Motor neuron (in vitro differentiated cells): ENCODE results near the gene DIPK1B. TPM values are rescaled to one million over a fixed set of nuclear protein-coding genes. Genes with fewer than 3 reads are reported as not detected.

ENCODE experiments used
- ATAC-seq, 8 experiments: fragments of 200-7000 bp; cut with Tn5 transposase; replicated peaks in 6 of 8; 2 replicates each; pipeline ENCODE4 v1.8.0; 2021; ENCODE audit warnings: mild to moderate bottlenecking in 8 of 8, moderate library complexity in 8 of 8
- H3K27ac ChIP-seq, 2 donors: fragments of 250-450 bp; sonication (Bioruptor Pico); 2 replicates each; pipeline ENCODE4 v1.9.0; 2021; ENCODE audit warnings: antibody characterized with exemption in 2 of 2, mild to moderate bottlenecking in 2 of 2, moderate library complexity in 1 of 2
- H3K4me1 ChIP-seq, 2 donors: fragments of 250-450 bp; sonication (Bioruptor Pico); replicated peaks in 1 of 2; 2 replicates each; pipeline ENCODE4 v1.6.1; 2021; ENCODE audit warnings: antibody characterized with exemption in 2 of 2, mild to moderate bottlenecking in 2 of 2, moderate library complexity in 1 of 2
- H3K4me3 ChIP-seq, 5 donors: fragments of 250-450 bp; sonication (Bioruptor Pico); 2 replicates each; pipeline ENCODE4 v1.9.0; 2021; ENCODE audit warnings: antibody characterized with exemption in 5 of 5, mild to moderate bottlenecking in 5 of 5, moderate library complexity in 4 of 5
- WGBS, 10 experiments: fragments of 450-650 bp; shearing (Covaris generic); methylation state at CpG; one replicate each; pipeline ENCODE4 v1.0.0; 2022; 5-methylcytosine and 5-hydroxymethylcytosine counted together
- in situ Hi-C, 9 experiments: fragments of 400-800 bp; cut with MboI; loops; one replicate each; pipeline ENCODE4 v1.15.0; 2021; ENCODE audit warnings: low sequenced_read_pairs in 9 of 9, low pct_unique_long_range_greater_than_20kb in 2 of 9; ENCODE audit not compliant: unreplicated experiment in 9 of 9
- total RNA-seq, 8 experiments: library from RNA; unstranded; fragments of 300-600 nt; gene quantifications; 2 replicates each; pipeline versions ENCODE4 v1.2.3 to v1.2.4, GENCODE V29; 2022

Gene DIPK1B
- total RNA-seq, 8 experiments from 2014 or later: 0.92 to 44.3 (median 27.8) TPM

GRCh38 chr9:136734837-136735496, 22.6 kb downstream of the DIPK1B start:
- 0 to 93% (median 69%) methylated on average over 1 to 9 of the region's 12 CpGs; no CpG with 5 or more reads in 2 of the 10 experiments for WGBS, 10 experiments
- H3K4me1 ChIP-seq: no peaks in the 10 kb centered on the region
- peak in 3 of 8 experiments; percentile 2 to 22 (median 8) for ATAC-seq
- no peak overlapping the region for H3K27ac ChIP-seq
- no peak overlapping the region for H3K4me3 ChIP-seq
- in situ Hi-C loops: no loop called here

GRCh38 chr9:136735812-136736480, 23.6 kb downstream of the DIPK1B start:
- ATAC-seq: peak in 2 of 8 experiments; percentile 19 to 20
- Histone ChIP-seq H3K4me3 (no peak overlapping the region), H3K4me1 (peaks cover 2% of the 10 kb centered on the region in 2 donors), H3K27ac (no peak overlapping the region)
- in situ Hi-C loops: no loop called here
- 60% methylated on average over 7 of the region's 21 CpGs; no CpG with 5 or more reads in 9 of the 10 experiments for WGBS, 10 experiments

GRCh38 chr9:136738960-136739359, 26.6 kb downstream of the DIPK1B start:
- no peak for ATAC-seq
- WGBS, 10 experiments: 40 to 92% (median 80%) methylated on average over 1 to 9 of the region's 20 CpGs; no CpG with 5 or more reads in 7 of the 10 experiments
- H3K4me1 ChIP-seq: peaks cover 7 to 22% of the 10 kb centered on the region in 2 donors
- H3K4me3 ChIP-seq: no peak overlapping the region
- H3K27ac ChIP-seq: no peak overlapping the region
- in situ Hi-C loops: no loop called here

- in situ Hi-C loops: no loop called here
- Histone ChIP-seq H3K4me1 (peaks cover 7 to 22% of the 10 kb centered on the region in 2 donors), H3K4me3 (no peak overlapping the region), H3K27ac (no peak overlapping the region)
- WGBS, 10 experiments: 31 to 100% (median 60%) methylated on average over 1 to 12 of the region's 23 CpGs; no CpG with 5 or more reads in 2 of the 10 experiments
- ATAC-seq: no peak
Observed at GRCh38 chr9:136739509-136739908, 27.1 kb downstream of the DIPK1B start.

GRCh38 chr9:136740069-136740468, 27.7 kb downstream of the DIPK1B start:
- WGBS, 10 experiments: 93 to 100% methylated on average over 1 to 3 of the region's 11 CpGs; no CpG with 5 or more reads in 8 of the 10 experiments
- no peak overlapping the region for H3K27ac ChIP-seq

GRCh38 chr9:136740491-136740890, 28.1 kb downstream of the DIPK1B start:
- no CpG with 5 or more reads among the region's 16 CpGs for WGBS, 10 experiments
- H3K4me1 ChIP-seq: peaks cover 7 to 22% of the 10 kb centered on the region in 2 donors
- no peak overlapping the region for H3K4me3 ChIP-seq
- in situ Hi-C loops: no loop called here
- peak in 3 of 8 experiments; percentile 0 to 12 (median 1) for ATAC-seq
- no peak overlapping the region for H3K27ac ChIP-seq

More at GRCh38 chr9:136740069-136740468, 27.7 kb downstream of the DIPK1B start:
- ATAC-seq: no peak
- H3K4me1 ChIP-seq: peaks cover 7 to 22% of the 10 kb centered on the region in 2 donors
- no peak overlapping the region for H3K4me3 ChIP-seq
- in situ Hi-C loops: no loop called here

GRCh38 chr9:136740971-136741882, 28.9 kb downstream of the DIPK1B start:
- no peak overlapping the region for H3K4me3 ChIP-seq
- no peak overlapping the region for H3K27ac ChIP-seq
- peaks cover 7 to 22% of the 10 kb centered on the region in 2 donors for H3K4me1 ChIP-seq
- ATAC-seq: peak; percentile 18 to 71 (median 58)
- in situ Hi-C loops: no loop called here
- WGBS, 10 experiments: 0 to 92% (median 26%) methylated on average over 1 to 8 of the region's 37 CpGs; no CpG with 5 or more reads in 6 of the 10 experiments

- Histone ChIP-seq H3K27ac (no peak overlapping the region), H3K4me1 (peaks cover 7 to 22% of the 10 kb centered on the region in 2 donors), H3K4me3 (no peak overlapping the region)
- ATAC-seq: peak; percentile 18 to 49 (median 32)
- 33 to 78% (median 60%) methylated on average over 1 to 3 of the region's 32 CpGs; no CpG with 5 or more reads in 7 of the 10 experiments for WGBS, 10 experiments
- in situ Hi-C loops: no loop called here
Observed at GRCh38 chr9:136741883-136742571, 29.7 kb downstream of the DIPK1B start.

GRCh38 chr9:136742591-136743391, 30.4 kb downstream of the DIPK1B start, which contains the start of gene LCN10:
TSS of gene LCN10 (minus strand) at chr9:136742940. CDS start at chr9:136742903, 37 bp downstream.
- 0 to 20% methylated on average over 1 to 2 of the region's 25 CpGs; no CpG with 5 or more reads in 8 of the 10 experiments for WGBS, 10 experiments
- H3K4me3 ChIP-seq: no peak within 1 kb of the TSS
- peak; percentile 11 to 71 (median 26) for ATAC-seq

GRCh38 chr9:136743639-136744211, 31.4 kb downstream of the DIPK1B start:
- H3K27ac ChIP-seq: no peak overlapping the region
- in situ Hi-C loops: no loop called here
- no peak overlapping the region for H3K4me3 ChIP-seq
- WGBS, 10 experiments: 83% methylated on average over 1 of the region's 16 CpGs; no CpG with 5 or more reads in 9 of the 10 experiments
- H3K4me1 ChIP-seq: peaks cover 7 to 22% of the 10 kb centered on the region in 2 donors
- no peak for ATAC-seq

More at GRCh38 chr9:136742591-136743391, 30.4 kb downstream of the DIPK1B start, which contains the start of gene LCN10:
- Histone ChIP-seq H3K27ac (no peak within 1 kb of the TSS), H3K4me1 (peaks cover 7 to 22% of the 10 kb centered on the region in 2 donors)
- in situ Hi-C loops: no loop called here

- H3K4me3 ChIP-seq: no peak overlapping the region
- H3K4me1 ChIP-seq: peaks cover 7 to 22% of the 10 kb centered on the region in 2 donors
- no peak for ATAC-seq
- H3K27ac ChIP-seq: no peak overlapping the region
- whole genome bisulfite sequencing, 10 experiments: 100% methylated on average over 1 of the region's 18 CpGs; no CpG with 5 or more reads in 9 of the 10 experiments
- in situ Hi-C loops: no loop called here
Observed at GRCh38 chr9:136744773-136745172, 32.4 kb downstream of the DIPK1B start.
